Measurements from ENCODE around the gene ATP8A2. TPM values are rescaled to one million over a fixed set of nuclear protein-coding genes. Genes with fewer than 3 reads are reported as not detected.

ATP8A2 gene
- total and polyA plus RNA-seq, 2 of the 4 experiments (the other 2 are of a cell fraction): 0.02 to 0.18 TPM

DNA sequence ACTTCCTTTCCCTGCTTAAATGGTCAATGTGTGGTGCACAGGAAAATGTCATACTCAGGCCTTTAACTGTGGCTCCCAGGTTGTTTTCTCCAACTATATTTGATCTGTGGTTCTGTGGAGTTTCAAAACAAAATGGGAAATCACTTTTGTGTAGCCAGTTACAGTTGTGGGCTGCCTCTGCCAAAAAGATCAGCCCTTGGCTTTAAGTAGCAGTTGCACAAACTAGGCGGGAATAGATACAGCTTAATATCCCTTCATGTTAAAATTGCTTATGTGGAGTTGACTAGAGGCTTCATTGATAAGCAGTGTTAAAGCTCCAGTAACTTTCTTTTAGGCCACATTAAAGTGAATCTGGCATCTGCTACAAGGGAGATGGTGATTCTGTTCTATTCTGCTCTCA, 395.2 kb downstream of the ATP8A2 start:
- Histone ChIP-seq H4K91ac (ENCODE audit: insufficient read depth, low read depth, low read length) (no peak overlapping the region), H2BK15ac (ENCODE audit: low read depth, low read length) (no peak overlapping the region), H3K9me3 (ENCODE audit: control insufficient read depth, insufficient read depth, low read length) (no peaks in the 10 kb centered on the region; the same call in 1 of the 2 replicates), H3K4me3 (ENCODE audit: insufficient read depth, low read depth, low read length) (no peak overlapping the region), H2AK9ac (replicated peaks; ENCODE audit: low read depth, low read length, poor library complexity) (no peak overlapping the region), H3K9ac (ENCODE audit: low read depth, low read length) (no peak overlapping the region), H4K8ac (ENCODE audit: low read depth in 2 of 2, low read length in 2 of 2) (no peak overlapping the region), H3K4me1 (ENCODE audit: control insufficient read depth, insufficient read depth, low read length) (no peaks in the 10 kb centered on the region), H4K5ac (ENCODE audit: low read depth, low read length) (no peak overlapping the region), H4K20me1 (ENCODE audit: insufficient read depth, low read length) (no peaks in the 10 kb centered on the region), H3K14ac (replicated peaks; ENCODE audit: low read depth, low read length) (no peak overlapping the region), H2BK120ac (ENCODE audit: low read depth, low read length) (no peak overlapping the region), H3K23ac (ENCODE audit: low read depth, low read length) (no peak overlapping the region), H2AK5ac (ENCODE audit: low read depth, low read length) (no peak overlapping the region), H3K4ac (ENCODE audit: low read depth, low read length) (no peak overlapping the region), H3K27ac (ENCODE audit: insufficient read depth, low read length) (no peak overlapping the region), H3K79me1 (ENCODE audit: low read depth in 1 of 2, low read length in 2 of 2) (no peaks in the 10 kb centered on the region), H3K4me2 (ENCODE audit: low read depth, low read length) (no peak overlapping the region), H3K56ac (ENCODE audit: extremely low read depth, insufficient read depth, low read length) (no peak overlapping the region), H3K27me3 (ENCODE audit: control insufficient read depth, insufficient read depth, low read length) (no peaks in the 10 kb centered on the region), H2AFZ (replicated peaks; ENCODE audit: low read length, poor library complexity) (no peak overlapping the region), H3K18ac (ENCODE audit: low read depth, low read length) (no peak overlapping the region), H3K9me1 (ENCODE audit: insufficient read depth, low read length) (no peaks in the 10 kb centered on the region), H2BK20ac (ENCODE audit: low read depth, low read length) (no peak overlapping the region), H2BK5ac (ENCODE audit: low read depth, low read length, poor library complexity, severe bottlenecking) (no peak overlapping the region), H3K36me3 (ENCODE audit: control insufficient read depth, insufficient read depth, low read length) (no peaks in the 10 kb centered on the region)
- TF ChIP-seq MXI1 (IDR thresholded peaks at IDR 0.05; ENCODE audit: borderline replicate concordance, low read depth, low read length) (no peak), SMC3 (IDR thresholded peaks at IDR 0.05; ENCODE audit: low read depth, low read length) (no peak), NFE2L2 (IDR thresholded peaks at IDR 0.05; ENCODE audit: low read depth, low read length) (no peak), MAFK (IDR thresholded peaks at IDR 0.05; ENCODE audit: low read depth, low read length) (no peak), CEBPB (IDR thresholded peaks at IDR 0.05; ENCODE audit: low read depth, low read length) (no peak), CHD1 (IDR thresholded peaks at IDR 0.05; ENCODE audit: low read depth, low read length) (no peak), RFX5 (IDR thresholded peaks at IDR 0.05; ENCODE audit: low read depth, low read length) (no peak), RAD21 (IDR thresholded peaks at IDR 0.05; ENCODE audit: low read length) (no peak), RCOR1 (IDR thresholded peaks at IDR 0.05; ENCODE audit: insufficient replicate concordance, low read length) (no peak), MAZ (IDR thresholded peaks at IDR 0.05; ENCODE audit: borderline replicate concordance, low read depth, low read length) (no peak), POLR2A (IDR thresholded peaks at IDR 0.05; ENCODE audit: low read depth, low read length) (no peak), FOS (IDR thresholded peaks at IDR 0.05; ENCODE audit: low read depth, low read length) (no peak), BHLHE40 (IDR thresholded peaks at IDR 0.05; ENCODE audit: low read depth, low read length) (no peak)
- TF ChIP-seq, protein P1, sequence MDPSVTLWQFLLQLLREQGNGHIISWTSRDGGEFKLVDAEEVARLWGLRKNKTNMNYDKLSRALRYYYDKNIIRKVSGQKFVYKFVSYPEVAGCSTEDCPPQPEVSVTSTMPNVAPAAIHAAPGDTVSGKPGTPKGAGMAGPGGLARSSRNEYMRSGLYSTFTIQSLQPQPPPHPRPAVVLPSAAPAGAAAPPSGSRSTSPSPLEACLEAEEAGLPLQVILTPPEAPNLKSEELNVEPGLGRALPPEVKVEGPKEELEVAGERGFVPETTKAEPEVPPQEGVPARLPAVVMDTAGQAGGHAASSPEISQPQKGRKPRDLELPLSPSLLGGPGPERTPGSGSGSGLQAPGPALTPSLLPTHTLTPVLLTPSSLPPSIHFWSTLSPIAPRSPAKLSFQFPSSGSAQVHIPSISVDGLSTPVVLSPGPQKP (IDR thresholded peaks at IDR 0.05; ENCODE audit: borderline replicate concordance, low read depth, low read length): no peak
- TF ChIP-seq, protein P2, sequence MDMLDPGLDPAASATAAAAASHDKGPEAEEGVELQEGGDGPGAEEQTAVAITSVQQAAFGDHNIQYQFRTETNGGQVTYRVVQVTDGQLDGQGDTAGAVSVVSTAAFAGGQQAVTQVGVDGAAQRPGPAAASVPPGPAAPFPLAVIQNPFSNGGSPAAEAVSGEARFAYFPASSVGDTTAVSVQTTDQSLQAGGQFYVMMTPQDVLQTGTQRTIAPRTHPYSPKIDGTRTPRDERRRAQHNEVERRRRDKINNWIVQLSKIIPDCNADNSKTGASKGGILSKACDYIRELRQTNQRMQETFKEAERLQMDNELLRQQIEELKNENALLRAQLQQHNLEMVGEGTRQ (IDR thresholded peaks at IDR 0.05; ENCODE audit: low read depth, low read length): no peak
- TF ChIP-seq, protein P3, sequence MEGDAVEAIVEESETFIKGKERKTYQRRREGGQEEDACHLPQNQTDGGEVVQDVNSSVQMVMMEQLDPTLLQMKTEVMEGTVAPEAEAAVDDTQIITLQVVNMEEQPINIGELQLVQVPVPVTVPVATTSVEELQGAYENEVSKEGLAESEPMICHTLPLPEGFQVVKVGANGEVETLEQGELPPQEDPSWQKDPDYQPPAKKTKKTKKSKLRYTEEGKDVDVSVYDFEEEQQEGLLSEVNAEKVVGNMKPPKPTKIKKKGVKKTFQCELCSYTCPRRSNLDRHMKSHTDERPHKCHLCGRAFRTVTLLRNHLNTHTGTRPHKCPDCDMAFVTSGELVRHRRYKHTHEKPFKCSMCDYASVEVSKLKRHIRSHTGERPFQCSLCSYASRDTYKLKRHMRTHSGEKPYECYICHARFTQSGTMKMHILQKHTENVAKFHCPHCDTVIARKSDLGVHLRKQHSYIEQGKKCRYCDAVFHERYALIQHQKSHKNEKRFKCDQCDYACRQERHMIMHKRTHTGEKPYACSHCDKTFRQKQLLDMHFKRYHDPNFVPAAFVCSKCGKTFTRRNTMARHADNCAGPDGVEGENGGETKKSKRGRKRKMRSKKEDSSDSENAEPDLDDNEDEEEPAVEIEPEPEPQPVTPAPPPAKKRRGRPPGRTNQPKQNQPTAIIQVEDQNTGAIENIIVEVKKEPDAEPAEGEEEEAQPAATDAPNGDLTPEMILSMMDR (conservative IDR thresholded peaks at IDR 0.05; ENCODE audit: low read depth, low read length): no peak
- dilution Hi-C loops (cut with HindIII; ENCODE audit: low sequenced_read_pairs, unreplicated experiment): no loop called here
- BruUV-seq (replicated peaks): no TSS peak
- in situ Hi-C loops (cut with MboI; ENCODE audit: low sequenced_read_pairs): no loop called here
- no peak for ATAC-seq (ENCODE audit: low read depth)
- intact Hi-C loops (cut with micrococcal nuclease): no loop called here
- POLR2A ChIA-PET (ENCODE audit: unreplicated experiment): no interaction called here
- no peak for DNase-seq
- no CpG with 5 or more reads among the region's 1 CpG for WGBS, 2 experiments (ENCODE audit: extremely low coverage in 2 of 2, insufficient read length in 1 of 2)
- CTCF ChIA-PET: no interaction called here
